ENCODE data around the gene LGI4.
"Not testable (repeated sequence)": the region's sequence is repeated elsewhere in the genome, so short reads cannot be mapped to it uniquely, and the experiment has no call there.

The LGI4 gene

DNA sequence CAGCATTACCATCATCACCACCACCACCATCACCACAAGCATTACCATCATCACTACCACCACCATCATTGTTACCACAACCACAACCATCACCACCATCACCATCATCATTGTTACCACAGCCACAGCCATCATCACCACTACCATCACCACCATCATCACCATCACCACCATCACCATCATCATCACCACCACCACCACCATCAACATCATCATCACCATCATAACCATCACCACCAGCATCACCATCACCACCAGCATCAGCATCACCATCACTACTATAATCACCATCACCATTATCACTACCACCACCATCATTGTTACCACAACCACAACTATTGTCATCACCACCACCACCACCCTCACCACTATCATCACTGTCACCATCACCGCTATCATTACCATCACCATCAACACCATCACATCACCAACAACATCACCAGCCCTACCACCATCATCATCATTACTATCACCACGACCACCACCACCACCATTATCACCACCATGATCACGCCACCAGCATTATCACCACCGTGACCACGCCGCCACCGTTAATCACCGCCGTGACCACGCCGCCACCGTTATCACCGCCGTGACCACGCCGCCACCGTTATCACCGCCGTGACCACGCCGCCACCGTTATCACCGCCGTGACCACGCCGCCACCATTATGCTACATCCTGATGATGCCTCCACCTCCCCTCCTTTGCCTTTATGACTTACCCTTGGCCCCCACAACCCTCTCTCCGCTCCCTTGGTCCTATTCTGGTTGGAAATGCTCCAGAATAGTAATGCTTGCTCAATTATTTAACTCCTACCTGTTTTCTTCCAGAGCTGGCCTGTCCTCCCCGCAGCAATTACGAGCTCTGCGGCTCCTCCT lies 29.2 kb downstream of the LGI4 start:
- no peak for DNase-seq (ENCODE audit: low read depth)

DNA sequence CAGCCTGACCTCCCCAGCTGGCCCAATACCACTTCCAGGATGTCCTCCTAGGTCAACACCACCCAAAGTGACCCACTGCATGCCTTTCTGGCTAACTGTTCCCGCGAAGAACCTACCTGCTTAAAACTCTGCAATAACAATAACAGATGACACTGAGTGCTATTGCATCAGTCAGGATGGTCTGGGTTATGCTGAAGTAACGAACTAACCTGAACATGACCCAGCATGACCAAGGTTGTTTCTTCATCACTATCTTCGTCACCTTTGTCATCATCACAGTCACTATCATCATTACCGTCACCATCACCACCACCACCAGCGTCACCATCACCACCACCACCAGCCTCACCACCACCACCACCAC lies 29.8 kb downstream of the LGI4 start:
- DNase-seq (ENCODE audit: low read depth): no peak

DNA sequence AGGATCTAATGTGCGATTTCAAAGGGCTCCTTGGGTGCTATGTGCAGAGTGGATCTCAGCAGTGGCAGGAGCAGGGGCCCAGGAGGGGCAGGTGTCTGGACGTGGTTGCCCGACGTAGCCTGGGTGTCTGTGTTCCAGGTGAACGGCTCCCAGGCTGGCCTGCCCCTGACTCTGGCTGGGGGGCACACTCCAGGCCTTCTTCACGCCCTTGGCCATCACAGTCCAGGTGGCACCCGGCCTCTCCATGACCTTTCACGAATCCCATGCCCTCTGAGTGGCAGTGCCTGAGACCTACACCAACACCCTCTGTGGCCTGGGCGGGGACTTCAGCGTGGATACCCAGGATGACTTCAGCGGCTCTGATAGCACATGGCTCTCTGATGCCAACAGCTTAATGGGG lies 30.5 kb downstream of the LGI4 start:
- DNase-seq (ENCODE audit: low read depth): no peak

DNA sequence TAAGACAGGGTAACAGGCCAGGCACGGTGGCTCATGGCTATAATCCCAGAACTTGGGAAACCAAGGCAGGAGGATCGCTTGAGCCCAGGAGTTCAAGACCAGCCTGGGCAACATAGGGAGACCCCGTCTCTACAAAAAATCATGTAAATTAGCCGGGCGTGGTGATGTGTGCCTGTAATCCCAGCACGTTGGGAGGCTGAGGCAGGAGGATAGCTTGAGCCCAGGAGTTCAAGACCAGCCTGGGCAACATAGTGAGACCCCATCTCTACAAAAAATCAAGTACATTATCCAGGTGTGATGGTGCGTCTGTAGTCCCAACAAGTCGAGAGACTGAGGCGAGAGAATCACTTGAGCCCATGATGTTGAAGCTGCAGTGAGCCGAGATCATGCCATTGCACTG lies 31.2 kb downstream of the LGI4 start:
- not testable (repeated sequence) for DNase-seq (ENCODE audit: low read depth)

DNA sequence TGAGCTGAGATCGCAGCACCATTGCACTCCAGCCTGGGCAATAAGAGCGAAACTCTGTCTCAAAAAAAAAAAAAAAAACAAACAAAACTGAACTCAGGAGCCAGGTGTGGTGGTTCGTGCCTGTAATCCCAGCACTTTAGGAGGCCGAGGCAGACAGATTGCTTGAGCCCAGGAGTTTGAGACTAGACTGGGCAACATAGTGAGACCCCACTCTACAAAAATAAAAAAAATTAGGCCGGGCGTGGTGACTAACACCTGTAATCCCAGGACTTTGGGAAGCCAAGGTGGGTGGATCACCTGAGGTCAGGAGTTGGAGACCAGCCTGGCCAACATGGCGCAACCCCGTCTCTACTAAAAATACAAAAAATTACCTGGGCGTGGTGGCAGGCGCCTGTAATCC lies 32.9 kb downstream of the LGI4 start:
- not testable (repeated sequence) for DNase-seq (ENCODE audit: low read depth)

DNA sequence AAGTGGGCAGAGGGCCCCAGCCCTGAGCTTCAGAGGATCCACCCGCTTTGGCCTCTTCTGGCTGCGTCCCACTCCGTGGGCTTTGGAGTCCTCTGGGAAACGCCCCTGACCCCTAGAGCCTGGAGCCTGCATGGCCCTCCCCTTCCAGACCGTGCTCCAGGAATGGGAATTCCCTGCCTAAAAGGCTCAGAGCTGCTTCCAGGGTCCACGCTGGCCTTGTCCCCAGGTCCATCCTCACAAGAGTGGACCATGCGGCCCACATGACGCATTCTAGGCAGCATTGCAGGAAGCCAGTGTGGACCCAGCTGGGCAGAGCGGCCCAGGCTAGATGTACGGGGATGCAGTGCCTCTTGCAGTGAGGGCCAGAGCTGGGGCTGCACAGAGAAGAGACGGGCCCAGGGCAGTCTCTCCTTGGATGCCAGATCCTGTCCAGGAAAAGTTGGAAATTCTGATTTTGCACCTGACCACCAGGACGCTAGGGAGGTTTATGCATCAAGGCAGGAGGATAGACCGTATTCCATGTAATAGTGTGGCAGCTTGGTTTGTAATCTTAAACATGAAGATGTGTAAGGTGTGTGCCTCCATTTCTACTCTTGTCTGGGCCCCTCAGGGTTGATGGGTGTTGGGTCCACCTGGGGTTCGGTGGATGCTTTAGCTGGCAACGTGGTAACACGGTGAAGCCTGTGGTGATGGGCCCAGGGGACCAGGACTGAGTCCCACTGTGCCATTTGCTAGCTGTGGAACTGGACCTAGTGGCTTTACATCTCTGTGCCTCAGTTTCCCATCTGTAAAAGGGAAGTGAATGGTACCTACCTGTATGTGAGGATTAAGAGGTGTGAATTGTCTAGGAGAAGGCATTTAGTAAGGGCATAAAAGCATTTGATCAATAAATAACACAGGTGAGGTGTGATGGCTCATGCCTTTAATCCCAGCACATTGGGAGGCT lies 34.0 kb downstream of the LGI4 start:
- no peak for DNase-seq (ENCODE audit: low read depth)

DNA sequence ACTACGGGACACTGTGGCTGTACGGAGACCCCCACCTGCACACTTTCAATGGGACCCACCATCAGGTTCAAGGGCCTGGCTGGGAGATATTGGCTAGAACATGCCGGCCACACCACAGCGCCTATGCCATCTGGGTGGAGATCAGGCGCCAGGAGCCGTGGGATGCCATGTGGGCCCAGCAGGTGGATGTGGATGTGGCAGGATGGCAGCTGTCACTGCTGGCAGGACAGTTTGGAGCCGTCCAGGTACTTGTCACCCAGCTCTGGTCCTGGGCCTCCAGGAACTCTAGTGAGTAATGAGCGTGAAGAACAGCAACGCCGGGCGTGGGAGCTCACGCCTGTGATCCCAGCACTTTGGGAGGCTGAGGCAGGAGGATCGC lies 35.0 kb downstream of the LGI4 start:
- DNase-seq (ENCODE audit: low read depth): no peak

DNA sequence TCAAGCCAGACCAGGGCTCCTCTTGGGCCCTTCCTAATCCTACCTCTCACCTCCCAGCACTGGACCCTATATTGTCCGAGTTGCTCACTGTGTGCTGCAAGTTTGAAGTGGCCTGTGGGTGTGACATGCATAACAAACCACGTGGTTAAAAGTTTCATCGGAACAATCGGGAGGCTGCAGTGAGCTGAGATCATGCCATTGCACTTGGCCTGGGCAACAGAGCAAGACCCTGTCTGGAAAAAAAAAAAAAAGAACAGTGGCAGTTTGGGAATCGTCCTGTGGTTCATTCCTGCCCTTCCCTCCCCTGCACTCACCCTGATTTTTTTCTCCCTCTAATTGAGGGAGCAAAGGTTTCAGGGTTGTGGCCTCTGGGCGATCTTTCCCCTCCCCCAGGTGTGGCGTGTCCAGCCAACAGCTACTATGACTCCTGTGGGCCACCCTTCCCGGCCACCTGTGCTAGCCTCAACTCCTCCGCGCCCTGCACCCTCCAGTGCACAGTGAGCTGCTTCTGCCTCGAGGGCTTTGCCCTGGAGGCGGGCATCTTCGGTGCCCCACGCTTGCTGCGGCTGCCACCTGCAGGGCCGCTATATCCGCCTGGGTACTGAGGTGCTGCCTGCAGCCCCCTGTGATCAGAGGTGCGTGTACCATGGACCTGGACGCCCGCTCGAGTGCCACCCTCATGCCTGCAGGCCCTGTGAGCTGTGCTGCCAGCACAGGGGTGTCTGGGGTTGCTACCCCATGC lies 35.5 kb downstream of the LGI4 start:
- no peak for DNase-seq (ENCODE audit: low read depth)

DNA sequence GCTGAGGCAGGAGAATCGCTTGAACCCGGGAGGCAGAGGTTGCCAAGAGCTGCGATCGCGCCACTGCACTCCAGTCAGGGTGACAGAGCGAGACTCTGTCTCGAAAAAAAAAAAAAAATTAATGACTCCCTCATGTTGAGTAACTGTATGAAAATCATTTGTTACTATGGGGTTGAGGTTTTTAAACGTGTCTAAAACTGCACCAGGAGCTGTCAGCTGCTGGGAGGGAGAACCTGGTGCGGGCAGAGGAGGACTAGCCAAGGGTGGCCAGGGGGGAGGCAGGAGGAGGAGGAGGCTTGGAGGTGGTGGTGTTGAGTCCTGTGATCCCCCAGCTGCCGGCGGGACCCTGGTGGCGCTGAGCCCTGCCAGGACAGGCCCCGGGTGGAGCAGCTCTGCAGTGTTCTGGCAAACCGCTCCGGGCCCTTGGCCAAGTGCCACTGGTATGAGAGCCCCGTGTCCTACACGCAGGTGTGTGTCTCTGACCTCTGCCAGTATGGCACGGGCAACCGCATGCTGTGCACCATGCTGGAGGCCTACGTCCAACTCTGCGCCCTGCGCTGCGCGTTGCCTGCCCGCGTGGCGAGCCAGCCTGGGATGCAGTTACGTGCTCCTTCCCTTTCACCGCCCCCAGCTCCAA lies 36.3 kb downstream of the LGI4 start:
- DNase-seq (ENCODE audit: low read depth): no peak

DNA sequence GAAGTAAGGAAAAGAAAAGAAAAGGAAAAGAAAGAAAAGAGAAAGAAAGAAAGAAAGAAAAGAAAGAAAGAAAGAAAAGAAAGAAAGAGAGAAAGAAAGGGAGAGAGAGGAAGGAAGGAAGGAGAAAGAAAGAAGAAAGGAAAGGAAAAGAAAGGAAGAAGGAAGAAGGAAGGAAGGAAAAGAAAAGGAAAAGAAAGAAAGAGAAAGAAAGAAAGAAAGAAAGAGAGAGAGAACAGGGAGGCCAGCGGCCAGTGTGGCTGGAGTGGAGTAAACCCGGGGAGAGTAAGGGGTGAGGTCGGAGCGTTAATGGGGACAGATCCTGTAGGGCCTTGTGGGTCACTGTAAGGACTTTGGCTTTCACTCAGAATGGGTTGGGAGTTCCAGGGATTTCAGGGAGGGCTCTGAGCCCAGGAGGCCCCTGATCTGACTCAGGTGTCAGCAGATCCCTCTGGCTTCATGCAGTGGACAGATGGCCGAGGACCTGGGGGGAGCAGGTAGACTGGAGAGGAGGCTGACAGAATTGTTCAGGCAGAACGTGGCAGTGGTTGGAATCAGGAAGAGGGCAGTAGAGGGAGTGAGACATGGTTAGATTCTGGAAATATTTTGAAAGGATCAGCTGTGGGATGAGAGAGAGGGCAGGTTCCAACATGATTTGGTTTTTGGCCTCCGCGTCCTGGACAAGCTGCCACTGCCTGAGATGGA lies 39.0 kb downstream of the LGI4 start:
- no peak for DNase-seq (ENCODE audit: low read depth)

DNA sequence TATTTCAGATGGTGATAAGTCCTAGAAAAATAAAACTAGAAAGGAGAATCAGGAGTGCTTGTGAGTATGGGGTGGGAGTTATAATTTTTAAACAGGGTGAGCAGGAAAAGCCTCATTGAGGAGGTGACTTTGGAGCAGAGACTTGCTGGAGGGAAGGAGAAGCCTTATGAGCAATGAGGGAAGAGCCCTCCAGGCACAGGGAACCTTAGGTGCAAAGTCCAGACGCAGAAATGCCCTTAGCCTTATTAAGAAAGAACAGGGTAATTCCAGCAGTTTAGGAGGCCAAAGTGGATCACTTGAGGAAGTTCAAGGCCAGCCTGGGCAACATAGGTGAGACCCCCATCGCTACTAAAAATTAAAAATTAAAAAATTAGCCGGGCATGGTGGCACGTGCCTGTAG lies 40.2 kb downstream of the LGI4 start:
- no peak for DNase-seq (ENCODE audit: low read depth)

DNA sequence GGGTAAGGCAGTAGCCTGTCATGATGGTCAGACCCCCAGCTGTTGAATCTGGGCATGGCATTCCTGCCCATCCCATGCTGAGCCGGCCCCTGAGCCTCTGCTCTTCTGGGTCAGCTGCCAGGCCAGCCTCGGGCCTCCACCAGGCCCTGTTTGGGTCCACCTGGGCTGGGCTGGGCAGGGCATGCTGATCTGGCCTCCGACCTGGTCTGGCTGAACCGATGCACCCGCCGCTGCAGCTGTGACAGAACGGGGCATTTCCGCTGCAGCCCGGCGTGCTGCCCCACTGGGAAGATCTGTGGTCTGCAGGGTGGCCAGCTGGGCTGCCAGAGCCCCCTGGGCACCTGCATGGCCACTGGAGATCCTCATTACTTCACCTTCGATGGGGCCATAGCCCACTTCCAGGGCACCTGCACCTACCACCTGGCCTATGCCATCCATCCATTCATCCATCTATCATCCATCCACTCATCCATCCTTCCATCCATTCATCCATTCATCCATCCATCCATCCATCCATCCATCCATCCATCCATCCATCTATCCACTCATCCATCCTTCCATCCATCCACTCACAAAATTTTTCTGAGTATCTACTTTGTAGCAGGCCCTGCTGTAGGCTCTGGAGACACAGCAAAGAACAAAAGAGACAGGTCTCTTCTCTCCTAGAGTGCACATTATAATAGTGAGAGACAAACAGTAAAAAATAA lies 40.8 kb downstream of the LGI4 start:
- no peak for DNase-seq (ENCODE audit: low read depth)

DNA sequence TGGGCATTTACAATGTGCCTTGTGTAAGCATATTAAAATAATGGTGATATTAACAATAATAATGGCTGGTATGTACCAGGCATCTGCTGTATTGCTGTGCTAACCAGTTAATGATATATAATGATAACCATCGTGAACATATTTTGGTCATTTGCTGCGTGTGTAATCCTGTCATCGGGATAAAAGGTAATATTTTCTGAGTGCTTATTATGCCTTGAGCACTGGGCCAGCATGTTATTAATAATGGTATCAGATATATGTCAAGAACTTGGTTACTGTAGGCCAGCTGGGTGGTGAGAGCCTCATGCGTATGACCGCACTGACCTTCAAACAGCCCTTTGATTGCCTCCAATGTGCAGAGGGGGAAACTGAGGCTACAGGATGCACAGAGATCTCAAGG lies 41.4 kb downstream of the LGI4 start:
- DNase-seq (ENCODE audit: low read depth): no peak

DNA sequence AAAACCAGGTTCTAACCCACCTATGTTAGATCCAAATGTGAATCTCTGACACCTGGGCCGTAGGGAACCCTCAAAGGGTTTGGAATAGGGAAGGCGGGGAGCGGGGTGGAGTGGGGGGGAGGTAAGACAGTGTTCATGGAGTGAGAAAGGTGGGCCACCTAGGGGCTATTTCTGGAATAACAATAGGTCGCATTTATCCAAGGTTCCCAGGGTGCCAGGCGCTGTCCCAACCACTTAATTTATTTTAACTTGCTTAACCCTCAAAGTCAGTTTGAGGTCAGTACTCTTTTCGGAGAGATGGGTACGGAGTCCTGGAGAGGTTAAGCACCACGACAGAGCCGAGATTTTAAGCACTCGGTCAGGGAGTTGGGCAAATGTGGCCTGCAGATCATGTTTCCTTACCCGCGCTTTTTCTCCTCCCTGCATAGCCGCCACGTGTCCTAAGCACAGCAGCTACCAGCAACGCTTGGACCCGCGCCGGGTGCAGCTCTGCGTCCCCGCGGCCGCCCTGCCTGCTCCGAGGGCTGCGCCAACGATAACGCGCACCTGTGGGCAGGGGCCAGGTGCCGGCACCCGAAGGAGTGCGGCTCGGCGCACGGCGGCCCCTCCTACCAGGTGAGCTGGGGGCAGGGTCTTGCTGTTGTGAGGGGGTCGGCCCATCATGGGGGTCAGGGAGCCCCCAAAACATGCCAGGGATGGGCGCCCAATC lies 44.2 kb downstream of the LGI4 start:
- DNase-seq (ENCODE audit: low read depth): peak; percentile 13

DNA sequence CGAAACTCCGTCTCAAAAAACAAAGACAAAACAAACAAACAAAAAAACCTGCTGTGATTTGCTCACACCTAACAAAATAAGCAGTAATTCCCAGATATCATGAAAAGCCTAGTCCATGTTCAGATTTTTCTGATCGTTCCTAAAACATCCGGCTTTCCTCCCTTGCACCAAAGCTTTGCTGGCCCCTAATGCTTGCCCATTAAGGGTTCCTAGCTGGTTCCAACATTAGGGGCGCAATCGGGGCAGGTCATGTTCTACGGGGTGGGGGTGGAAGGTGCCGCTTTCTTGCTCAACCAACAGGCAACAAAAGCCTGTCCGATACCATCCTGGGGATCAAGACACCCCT lies 44.7 kb downstream of the LGI4 start:
- no peak for DNase-seq (ENCODE audit: low read depth)

DNA sequence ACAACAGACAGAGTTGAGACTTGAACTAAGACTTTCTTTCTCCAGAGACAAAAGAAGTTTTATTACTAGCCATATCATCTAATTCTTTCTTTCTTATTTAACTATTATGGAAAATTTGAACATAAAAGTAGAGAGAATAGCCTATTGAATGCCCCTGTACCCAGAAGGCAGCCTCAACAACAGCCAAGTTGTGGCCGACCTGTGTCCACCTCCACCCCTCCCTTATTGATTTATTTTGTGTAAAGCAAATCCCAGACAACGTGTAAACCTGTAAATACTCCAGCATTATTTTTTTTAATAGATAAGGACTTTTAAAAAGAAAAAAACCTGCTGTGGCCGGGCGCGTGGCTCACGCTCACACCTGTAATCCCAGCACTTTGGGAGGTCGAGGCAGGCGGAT lies 45.3 kb downstream of the LGI4 start:
- DNase-seq (ENCODE audit: low read depth): no peak

DNA sequence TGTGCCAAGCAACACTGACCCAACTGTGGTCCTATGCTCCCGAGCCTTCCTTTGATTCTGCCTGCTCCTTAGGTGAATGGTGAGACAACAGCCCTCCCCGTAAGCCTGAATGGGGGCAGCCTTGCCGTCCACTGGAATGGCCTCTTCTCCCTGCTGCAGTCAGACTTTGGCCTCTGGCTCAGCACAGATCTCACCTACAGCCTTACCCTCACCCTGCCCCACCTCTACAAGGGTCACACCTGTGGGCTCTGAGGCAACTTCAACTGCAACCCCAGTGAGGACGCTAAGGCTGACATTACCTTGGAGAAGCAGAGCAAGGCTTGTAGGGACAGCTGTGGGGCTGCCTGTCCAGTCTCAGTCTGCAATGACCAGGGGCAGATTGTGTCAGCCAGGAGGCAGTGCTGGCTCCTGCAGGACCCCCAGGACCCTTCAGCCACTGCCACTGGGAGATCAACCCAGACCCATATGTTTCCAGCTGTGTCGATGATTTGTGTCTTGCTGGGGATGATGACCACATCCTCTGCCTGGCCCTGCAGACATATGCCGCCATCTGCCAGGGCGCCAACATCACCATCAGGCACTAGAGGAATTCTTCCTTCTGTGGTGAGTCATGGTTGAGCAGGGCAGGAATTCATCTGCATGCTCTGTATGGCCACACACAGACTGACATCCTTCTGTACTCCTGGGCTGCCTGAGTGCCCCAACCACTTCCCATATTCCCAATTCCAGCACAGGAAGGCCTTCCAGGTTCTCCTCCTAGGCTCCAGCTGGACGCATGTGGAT lies 46.5 kb downstream of the LGI4 start:
- no peak for DNase-seq (ENCODE audit: low read depth)

DNA sequence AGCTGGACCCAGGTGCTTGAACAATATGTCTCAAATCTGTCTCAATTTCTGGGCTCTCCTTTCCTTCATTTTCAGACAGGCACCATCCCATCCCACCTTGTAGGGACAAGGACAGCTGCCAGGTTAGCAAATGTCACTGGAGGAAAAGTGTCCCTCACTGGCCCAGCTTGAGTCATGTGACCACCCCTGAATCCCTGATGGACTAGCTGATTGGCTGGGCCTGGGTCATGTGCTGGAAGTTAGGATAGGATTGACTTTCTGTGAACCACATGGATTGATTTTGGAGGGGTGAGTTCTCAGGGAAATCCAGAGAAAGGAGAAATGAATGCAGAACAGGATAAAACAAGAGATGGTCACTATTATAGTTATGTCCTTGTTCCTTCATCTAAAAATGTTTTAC lies 47.5 kb downstream of the LGI4 start:
- no peak for DNase-seq (ENCODE audit: low read depth)

DNA sequence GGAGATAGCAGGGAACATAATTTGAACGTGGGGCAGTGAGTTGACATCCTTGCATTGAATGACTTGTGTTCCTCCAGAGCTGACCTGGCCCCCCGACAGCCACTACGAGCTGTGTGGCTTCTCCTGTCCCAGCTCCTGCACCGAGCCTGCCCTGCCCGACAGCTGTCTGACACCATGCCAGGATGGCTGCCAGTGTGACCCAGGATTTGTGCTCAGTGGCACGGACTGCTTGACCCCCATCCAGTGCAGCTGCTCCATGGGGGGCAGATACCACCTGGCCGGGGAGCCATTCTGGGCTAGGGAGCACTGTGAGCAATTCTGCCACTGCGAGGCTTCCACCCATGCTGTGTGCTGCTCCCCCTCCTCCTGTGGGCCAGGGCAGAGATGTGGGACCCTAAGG lies 48.4 kb downstream of the LGI4 start:
- DNase-seq (ENCODE audit: low read depth): no peak
